GM21360 (cell line): Measurements from ENCODE around the gene ADGRG6.
"Not testable (repeated sequence)": the region's sequence is repeated elsewhere in the genome, so short reads cannot be mapped to it uniquely, and the experiment has no call there.

ENCODE experiments used
- ATAC-seq: cut with Tn5 transposase; IDR thresholded peaks from one replicate; pipeline ENCODE4 v1.9.1; 2021; ENCODE audit warnings: mild to moderate bottlenecking, moderate library complexity; ENCODE audit not compliant: unreplicated experiment

Gene ADGRG6

DNA sequence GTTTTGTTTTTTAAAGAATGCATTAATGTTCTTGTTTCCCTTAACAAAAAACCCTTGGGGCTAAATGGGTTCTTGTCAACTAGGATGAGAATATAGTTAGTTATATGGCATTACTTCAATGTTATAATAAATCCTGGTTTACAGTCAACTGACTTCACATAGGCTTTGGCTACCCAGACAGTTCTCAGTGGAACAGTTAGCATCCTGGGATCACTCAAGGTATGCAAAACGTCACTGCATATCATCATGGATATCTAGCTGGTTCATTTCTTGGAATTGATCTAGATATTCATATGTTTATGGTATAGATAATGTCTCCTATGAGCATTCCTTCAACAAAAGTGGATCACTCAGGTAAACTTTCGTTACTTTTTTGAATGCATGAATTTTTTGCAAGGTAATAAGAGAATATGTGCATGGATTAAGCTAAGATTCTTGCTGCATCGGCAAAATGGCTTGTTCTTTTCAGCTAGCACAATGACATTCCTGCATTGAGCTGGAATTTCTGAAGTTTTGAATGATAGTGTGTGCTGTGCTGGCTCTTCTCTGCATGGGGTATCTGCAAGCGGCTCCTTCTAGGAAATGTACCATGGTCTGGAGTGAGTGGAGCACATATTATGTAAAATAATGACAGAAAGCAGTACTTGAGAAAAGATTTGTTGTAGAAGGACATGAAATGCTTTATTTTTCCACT is 138.9 kb downstream of the ADGRG6 start:
- no peak for ATAC-seq

DNA sequence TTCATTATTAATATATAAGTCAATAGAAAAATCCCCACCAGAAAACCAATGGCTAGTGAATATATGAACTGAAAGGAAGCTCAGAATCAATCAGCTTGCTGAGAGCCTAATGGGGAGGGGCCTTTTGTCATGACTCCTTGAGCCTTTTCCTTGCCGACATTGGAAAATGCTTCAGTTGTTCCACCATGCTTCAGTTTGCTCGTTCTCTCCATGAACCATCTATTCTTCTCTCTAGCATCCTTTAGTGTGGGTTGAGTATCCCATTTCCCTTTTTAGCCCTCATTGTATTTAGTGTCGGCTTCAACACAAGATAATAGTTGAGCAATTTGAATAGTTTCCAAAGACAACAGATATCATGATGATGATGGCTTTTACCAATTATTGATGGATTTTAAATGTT is 139.9 kb downstream of the ADGRG6 start:
- ATAC-seq: no peak

DNA sequence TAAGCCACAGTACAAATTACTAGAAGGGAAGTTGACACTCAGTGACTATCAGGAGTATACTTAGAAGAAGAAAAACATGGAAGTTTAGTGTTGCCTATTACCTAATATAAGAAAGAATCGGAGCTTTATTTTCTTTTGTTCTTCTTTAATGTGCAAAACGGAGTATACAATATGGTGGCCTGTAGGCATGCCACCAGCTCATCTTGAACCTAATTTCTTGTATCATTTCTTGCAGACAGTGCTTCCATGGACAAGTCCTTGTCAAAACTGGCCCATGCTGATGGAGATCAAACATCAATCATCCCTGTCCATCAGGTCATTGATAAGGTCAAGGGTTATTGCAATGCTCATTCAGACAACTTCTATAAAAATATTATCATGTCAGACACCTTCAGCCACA is 141.3 kb downstream of the ADGRG6 start:
- ATAC-seq: no peak

DNA sequence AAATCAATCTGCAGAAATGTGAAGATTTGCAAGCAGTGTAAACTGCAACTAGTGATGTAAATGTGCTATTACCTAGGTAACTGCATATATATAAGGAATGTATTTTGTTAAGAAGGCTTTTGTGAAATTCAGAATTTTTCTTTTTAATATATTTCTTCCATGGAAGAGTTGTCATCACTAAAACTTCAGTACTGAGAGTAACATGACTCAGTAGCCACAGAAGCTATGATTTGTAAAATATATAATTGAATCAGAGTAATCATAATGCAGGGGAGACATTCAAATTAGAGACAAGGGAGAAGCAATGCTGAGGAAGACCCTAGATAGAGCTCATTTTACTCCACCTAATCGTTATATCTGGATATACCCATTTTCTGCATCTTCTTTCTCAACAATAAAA is 141.7 kb downstream of the ADGRG6 start:
- ATAC-seq: no peak

DNA sequence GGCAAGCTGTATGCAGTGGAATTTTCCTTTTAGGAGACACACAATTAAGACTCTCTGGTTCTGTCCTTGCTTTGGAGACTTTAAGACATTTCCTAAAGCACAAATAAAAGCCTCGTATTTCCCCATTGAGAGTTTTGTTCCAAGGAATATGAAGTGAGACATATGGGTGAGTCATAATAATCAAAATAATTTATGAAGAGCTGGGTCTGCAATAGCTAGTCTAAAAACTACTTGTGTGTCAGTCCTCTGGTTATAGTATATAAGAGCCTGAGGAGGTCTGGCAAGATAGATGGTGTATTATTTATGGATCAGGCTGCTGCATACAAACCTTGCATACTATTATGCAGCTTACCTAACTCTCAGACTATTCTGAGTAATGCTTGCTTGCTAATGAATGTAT is 142.6 kb downstream of the ADGRG6 start:
- no peak for ATAC-seq

DNA sequence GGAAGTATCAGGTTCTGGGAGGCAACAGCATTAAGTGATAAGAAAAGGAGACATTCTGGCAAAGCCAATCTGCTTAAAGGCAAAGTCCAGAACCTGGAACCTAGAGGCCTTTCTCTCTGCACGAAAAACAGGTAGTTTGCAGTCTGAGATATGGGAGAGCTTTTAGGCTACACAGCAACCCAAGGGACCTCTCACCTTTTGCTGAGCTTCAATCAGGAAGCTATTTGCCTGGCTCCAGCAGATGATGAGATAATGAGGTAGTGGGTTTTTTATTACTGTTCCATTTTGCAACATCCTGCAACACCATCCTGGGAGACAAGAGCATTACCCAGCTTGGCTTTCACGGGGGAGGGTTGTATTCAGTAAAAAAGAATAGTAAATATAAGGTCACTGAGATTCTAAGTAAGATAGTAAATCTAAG is 143.1 kb downstream of the ADGRG6 start:
- no peak for ATAC-seq

DNA sequence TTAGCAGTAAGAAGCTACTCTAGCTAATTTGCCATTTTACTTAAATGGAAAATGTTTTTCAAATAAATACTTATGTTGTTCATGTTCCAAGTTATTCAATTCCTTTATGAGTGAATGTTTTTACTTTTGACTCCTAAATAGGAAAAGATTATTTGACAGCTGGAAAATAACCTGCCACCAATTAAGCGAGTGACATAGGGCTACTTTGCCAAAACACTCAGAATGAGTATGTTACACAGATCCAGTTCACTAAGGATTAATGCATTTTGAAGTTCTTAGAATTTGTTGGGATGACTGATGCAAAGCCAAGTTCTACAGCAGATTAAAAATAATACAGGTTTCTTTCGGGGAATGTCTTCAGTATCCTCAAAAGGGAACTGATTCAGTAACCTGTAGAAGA is 144.4 kb downstream of the ADGRG6 start:
- ATAC-seq: no peak

DNA sequence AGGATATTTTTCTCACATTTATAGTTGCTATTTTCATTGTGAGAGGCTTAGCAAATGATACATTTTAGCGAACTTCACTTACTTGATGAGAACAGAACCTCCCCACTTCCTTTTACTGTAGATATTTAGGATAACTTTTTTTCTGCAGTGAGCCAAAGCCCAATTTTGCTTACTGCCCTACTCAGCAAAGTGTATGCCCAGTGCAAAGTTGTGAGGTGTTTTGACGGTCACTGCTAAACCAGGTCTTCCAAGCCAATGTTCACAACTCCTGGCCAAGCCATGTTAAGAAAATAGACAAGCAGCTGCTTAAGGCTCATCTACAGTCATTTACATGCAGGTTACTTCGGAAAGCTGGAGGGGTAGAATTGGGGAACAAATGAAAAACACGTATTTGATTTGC is 144.8 kb downstream of the ADGRG6 start:
- ATAC-seq: no peak

DNA sequence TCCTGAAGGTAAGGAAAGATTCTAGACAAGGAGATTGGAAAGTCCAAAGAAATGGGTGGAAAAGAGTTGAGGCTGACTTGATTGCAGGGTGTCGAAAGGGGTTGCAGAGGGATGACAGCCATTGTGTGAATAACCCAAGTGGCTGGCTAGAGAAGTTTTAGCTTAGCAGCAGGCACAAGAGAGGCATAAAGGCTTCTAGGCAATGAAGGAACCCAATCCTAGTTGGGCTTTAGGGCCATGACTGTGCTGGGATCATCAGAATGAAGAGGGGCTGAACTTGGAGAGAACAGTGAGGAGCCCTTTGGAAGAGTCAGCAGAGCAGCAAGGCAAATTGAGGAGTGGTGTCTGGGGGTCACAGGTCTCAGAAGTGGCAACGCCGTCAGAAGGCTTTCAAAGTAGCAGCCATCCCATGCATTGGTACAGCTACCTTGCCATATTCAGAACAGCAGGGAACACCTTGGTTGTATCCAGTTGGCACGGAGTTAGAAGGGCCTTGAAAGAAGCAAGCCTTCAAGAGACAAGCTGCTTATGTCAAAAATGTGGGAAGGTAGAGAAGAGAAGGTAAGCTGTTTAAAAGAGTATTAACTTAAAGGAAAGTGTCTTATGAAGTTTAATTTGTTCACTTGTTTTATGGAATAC is 146.4 kb downstream of the ADGRG6 start:
- ATAC-seq: no peak

DNA sequence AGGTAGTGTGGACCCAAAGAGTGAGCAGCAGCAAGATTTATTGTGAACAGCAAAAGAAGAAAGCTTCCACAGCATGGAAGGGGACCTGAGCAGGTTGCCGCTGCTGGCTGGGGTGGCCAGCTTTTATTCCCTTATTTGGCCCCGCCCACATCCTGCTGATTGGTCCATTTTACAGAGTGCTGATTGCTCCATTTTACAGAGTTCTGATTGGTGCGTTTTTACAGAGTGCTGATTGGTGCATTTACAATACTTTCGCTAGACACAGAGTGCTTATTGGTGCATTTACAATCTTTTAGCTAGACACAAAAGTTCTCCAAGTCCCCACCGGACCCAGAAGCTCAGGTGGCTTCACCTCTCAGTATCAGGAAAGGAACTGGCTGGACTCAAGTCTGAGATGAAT is 149.0 kb downstream of the ADGRG6 start:
- not testable (repeated sequence) for ATAC-seq

DNA sequence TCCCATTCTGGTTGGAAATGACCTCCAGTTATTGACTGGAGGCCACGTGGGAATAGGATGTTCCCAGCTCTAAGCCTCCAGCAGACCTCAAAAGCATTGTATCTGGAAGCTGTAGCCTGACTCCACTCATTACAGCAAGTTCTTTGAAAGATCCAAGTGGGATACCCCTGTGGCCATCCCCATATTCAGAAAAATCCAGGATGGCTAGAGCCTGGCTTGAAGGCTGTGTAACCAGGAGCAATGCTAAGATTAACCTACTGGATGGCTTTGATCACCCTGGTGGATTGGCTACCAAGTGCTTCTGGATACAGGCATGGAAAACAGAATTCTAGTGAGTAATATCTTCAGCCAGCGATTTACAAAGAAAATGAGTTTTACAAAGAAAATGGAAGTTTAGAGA is 151.2 kb downstream of the ADGRG6 start:
- no peak for ATAC-seq

DNA sequence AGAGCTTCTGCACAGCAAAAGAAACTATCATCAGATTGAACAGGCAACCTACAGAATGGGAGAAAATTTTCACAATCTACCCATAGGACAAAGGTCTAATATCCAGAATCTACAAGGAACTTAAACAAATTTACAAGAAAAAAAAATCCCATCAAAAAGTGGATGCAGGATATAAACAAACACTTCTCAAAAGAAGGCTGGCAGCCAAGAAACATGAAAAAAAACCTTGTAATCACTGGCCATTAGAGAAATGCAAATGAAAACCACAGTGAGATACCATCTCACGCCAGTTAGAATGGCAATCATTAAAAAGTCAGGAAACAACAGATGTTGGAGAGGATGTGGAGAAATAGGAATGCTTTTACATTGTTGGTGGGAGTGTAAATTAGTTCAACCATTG is 152.4 kb downstream of the ADGRG6 start:
- ATAC-seq: not testable (repeated sequence)

DNA sequence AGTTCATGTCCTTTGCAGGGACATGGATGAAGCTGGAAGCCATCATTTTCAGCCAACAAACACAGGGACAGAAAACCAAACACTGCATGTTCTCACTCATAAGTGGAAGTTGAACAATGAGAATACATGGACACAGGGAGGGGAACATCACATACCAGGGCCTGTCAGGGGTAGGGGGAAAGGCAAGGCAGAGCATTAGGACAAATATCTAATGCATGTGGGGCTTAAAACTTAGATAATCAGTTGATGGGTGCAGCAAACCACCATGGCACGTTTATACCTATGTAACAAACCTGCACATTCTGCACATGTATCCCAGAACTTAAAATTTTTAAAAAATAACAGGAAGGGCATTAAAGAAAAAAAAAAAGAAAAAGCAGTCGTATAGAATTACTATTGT is 153.0 kb downstream of the ADGRG6 start:
- not testable (repeated sequence) for ATAC-seq

DNA sequence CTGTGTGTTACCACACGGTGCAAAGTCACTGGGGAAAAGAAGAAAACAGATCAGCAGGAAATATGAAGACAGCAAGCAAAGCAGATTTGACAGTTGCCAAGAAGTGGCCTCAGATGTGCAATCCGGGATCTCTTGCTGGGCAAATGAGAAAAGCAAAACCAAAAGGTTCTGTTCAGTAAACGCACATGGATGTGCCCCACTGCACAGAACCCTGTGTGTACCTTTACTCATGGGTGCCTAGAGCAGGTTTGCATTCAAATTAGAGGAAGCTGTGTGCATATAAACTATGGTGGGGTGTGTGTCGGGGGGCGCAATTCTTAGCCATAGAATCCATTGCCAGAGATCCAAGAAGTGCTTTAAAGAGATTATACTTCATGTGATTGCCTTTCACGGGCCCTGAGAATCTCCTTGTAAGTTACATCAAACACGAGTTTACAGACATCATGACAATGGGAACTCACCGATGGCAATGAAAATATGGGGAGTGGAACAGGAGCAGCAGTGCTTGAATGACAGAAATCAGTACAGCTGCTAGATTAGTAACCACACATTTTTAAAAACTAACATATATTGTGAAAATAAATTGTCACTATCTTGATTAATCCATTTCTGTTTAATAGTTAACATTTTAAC is 154.3 kb downstream of the ADGRG6 start:
- ATAC-seq: no peak

DNA sequence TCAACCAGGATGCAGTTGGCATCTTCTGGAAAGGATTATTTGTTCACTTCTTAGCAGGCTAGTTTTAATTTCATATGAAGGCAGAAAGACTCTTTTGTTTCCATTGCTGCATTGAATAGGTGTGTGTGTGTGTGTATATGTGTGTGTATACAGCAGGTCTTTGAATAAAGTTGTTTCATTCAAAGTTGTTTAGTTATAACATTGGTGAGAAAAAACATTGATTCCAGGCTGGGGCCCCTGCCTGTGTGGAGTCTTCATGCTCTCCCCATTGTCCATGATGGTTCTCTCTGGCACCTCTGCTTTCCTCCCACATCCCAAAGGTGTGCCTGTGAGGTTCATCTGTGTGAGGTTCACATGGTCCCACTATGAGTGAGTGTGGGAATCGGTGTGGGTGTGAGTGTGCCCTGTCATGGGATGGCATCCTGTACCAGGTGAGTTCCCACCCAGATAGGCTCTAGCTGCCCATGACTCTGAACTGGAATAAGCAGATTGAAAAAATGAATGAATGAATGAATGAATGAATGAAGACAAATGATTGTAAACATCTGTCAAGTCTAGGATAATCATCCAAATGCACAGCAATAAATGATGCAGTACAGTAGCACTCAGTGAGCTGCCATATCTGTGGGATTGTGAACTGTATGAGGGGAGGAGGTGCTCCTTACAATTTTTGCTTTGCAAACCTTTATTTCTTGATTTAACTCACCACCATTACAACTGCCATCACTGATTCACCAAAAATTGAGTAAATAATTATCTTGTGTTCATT is 156.0 kb downstream of the ADGRG6 start:
- no peak for ATAC-seq

DNA sequence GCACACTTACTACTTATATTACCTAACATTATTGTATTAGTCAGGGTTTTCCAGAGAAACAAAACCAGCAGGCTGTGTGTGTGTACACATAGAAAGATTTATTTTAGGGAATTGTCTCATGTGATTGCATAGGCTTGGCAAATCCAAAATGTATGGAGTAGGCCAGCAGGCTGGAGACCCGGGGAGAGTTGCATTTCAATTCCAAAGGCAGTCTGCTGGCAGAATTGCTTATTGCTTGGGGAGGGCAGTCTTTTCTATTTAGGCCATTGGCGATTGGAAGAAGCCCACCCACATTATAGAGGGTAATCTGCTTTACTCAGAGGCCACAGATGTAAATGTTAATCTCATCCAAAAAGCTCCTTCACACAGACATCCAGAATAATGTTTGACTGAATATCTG is 157.0 kb downstream of the ADGRG6 start:
- no peak for ATAC-seq

DNA sequence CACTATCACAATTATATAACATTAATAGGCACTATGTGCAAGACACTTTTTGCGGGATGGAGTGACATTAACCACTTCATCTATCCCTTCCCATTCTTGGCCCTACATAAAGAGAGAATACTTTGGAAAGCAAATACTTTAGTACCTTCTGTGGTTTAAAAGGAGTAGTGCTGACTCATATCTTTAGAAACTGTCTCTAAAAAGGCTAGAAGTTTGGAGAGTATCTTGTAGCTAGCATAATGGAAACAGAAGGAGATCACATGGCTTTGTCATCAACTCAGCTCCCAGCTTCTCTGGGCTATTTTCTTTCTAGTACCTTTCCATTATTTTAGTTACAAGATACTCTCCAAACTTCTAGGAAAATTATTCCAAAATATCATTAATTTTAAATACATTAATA is 157.5 kb downstream of the ADGRG6 start:
- peak; percentile 60 for ATAC-seq

DNA sequence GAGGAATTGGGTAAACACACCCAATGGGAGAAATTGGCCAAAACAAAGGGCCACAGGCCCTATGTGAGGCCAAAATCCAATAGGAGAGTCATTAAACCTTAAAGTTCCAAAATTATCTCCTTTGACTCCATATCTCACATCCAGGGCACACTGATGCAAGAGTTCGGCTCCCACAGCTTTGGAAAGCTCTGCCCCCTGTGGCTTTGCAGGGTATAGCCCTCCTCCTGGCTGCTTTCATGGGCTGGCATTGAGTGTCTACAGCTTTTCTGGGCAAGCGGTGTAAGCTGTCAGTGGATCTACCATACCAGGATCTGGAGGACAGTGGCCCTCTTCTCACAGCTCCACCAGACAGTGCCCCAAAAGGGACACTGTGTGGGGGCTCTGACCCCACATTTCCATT is 160.5 kb downstream of the ADGRG6 start:
- ATAC-seq: no peak

DNA sequence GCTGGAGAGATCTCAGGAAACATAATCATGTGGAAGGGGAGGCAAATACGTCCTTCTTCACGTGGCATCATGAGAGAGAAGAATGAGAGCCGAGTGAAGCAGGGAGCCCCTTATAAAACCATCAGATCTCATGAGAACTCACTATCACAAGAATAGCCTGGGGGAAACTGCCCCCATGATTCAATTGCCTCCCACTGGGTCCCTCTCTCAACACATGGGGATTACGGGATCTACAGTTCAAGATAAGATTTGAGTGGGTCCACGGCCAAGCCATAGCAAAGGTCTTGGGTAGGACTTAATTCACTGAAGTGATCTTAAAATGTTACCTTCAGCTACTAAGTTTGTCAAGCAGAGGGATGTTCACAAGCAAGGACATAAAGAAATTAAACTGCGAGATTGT is 162.2 kb downstream of the ADGRG6 start:
- no peak for ATAC-seq

DNA sequence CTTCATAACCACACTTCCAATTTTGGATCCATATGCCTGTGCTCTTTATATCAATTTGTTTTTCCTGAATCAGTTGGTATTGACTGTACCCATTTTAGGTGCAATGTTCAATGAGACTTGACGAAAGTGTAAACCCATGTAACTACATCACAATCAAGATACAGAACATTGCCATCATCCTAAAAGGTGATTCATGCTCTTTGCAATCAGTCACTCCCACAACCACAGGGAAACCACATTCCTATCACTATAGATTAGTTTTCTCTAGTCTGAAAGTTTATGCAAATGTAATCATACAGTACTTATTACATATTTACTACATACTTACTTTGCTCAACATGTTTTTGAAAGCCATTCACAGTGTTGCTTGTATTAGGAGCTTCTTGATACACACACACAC is 167.4 kb downstream of the ADGRG6 start:
- ATAC-seq: no peak

DNA sequence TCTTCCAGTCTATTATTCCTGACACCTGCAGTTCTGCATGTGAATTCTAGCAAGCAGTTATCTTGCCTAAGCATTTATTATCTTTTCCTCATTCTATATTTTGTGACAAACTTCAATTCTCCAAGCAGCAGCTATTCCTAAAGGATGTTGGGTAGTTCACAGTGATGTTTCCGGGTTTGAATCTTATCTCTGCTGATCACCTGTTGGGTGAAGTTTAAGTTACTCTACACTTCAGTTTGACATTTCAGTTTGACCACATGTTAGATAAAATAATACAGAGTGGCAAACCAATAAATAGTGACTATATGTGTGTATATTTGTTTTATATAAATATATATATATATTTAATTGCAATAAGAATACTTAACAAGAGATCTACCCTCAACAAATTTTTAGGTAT is 168.6 kb downstream of the ADGRG6 start:
- no peak for ATAC-seq
